ENCODE data around the gene NEK10. TPM values are rescaled to one million over a fixed set of nuclear protein-coding genes. Genes with fewer than 3 reads are reported as not detected.

NEK10 gene
- total RNA-seq, 1 donor from 2014 or later: 7.3 TPM

DNA sequence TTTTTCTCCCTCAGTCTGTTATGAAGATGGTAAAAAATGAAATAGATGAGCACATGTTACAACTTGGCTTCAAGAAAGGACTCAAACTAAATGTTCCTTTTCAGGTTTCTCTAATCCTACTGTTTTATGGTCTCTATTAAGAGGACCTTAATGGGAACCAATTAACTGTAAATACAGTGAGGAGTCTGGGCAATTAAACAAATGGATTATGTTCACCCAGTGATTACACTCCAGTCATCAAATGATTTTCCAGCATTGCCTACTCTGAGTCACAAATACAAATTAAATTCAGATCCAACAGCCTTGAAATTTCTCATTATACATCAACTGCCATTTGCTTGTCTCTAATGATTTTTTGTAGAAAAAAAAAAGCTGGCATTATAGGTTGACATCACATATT lies 129.2 kb downstream of the NEK10 start:
- H3K4me3 Mint-ChIP-seq (ENCODE audit: unreplicated experiment): no peak overlapping the region
- peaks cover 9% of the 10 kb centered on the region for H3K4me1 Mint-ChIP-seq (ENCODE audit: low read depth)

DNA sequence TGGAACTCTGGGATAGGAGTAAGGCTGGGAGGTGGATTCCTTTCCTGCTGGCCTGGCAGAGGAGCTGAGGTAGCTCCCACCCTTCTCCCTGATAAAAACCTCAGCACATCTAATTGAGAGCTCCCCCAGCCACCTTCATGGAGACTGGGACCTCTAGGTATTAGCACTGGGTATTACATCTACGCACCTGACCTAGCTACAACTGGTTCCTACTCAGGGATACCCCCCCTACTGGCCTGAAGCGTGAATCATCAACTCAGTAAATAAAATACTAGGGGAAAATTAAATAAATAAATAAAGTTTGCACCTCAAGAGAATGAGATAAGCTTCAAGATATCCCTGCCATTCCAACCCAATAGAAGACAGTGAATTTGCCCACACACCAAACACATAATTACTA lies 140.4 kb downstream of the NEK10 start:
- H3K36me3 Mint-ChIP-seq (ENCODE audit: low read depth): peaks cover 25% of the 10 kb centered on the region
- no peak overlapping the region for H3K27ac Mint-ChIP-seq (ENCODE audit: unreplicated experiment)
- no peak overlapping the region for H3K4me3 Mint-ChIP-seq (ENCODE audit: unreplicated experiment)
- TF ChIP-seq, protein P1, sequence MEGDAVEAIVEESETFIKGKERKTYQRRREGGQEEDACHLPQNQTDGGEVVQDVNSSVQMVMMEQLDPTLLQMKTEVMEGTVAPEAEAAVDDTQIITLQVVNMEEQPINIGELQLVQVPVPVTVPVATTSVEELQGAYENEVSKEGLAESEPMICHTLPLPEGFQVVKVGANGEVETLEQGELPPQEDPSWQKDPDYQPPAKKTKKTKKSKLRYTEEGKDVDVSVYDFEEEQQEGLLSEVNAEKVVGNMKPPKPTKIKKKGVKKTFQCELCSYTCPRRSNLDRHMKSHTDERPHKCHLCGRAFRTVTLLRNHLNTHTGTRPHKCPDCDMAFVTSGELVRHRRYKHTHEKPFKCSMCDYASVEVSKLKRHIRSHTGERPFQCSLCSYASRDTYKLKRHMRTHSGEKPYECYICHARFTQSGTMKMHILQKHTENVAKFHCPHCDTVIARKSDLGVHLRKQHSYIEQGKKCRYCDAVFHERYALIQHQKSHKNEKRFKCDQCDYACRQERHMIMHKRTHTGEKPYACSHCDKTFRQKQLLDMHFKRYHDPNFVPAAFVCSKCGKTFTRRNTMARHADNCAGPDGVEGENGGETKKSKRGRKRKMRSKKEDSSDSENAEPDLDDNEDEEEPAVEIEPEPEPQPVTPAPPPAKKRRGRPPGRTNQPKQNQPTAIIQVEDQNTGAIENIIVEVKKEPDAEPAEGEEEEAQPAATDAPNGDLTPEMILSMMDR (IDR thresholded peaks at IDR 0.05): no peak
- no peak for DNase-seq (ENCODE audit: low spot score)
- peaks cover 37% of the 10 kb centered on the region for H3K9me3 Mint-ChIP-seq (ENCODE audit: low read depth)
- no peaks in the 10 kb centered on the region for H3K27me3 Mint-ChIP-seq (ENCODE audit: low read depth)
- peaks cover 9% of the 10 kb centered on the region for H3K4me1 Mint-ChIP-seq (ENCODE audit: low read depth)

More for the DNA sequence above, 129.2 kb downstream of the NEK10 start:
- H3K9me3 Mint-ChIP-seq (ENCODE audit: low read depth): peaks cover 30% of the 10 kb centered on the region
- H3K27ac Mint-ChIP-seq (ENCODE audit: unreplicated experiment): no peak overlapping the region
- H3K36me3 Mint-ChIP-seq (ENCODE audit: low read depth): peaks cover 21% of the 10 kb centered on the region
- no peak for DNase-seq (ENCODE audit: low spot score)
- TF ChIP-seq, protein P1 (IDR thresholded peaks at IDR 0.05): no peak
- no peaks in the 10 kb centered on the region for H3K27me3 Mint-ChIP-seq (ENCODE audit: low read depth)

DNA sequence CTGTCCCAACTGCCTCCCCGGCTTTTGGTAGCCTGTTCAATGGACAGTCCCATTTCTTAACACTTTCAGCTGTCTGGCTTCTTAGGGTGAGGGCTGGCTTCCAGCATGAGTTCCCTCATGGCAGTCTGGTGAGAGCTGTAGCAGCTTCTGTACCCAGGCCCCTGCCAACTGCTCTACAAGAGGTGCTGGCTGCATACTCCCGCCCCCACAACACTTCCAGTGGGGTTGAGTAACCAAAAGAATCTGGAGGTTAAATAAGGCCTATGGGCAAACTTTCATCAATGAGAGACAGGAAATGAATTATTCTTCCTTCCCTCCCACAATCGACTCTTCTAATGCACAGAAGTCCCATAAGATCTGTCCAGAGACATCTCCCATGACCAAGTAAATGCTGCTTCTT lies 145.0 kb downstream of the NEK10 start:
- no peak for DNase-seq (ENCODE audit: low spot score)
- Mint-ChIP-seq H3K27ac (ENCODE audit: unreplicated experiment) (no peak overlapping the region), H3K9me3 (ENCODE audit: low read depth) (peaks cover 7% of the 10 kb centered on the region), H3K4me1 (ENCODE audit: low read depth) (peaks cover 25% of the 10 kb centered on the region), H3K27me3 (ENCODE audit: low read depth) (no peaks in the 10 kb centered on the region), H3K4me3 (ENCODE audit: unreplicated experiment) (no peak overlapping the region), H3K36me3 (ENCODE audit: low read depth) (peaks cover 4% of the 10 kb centered on the region)
- TF ChIP-seq, protein P1 (IDR thresholded peaks at IDR 0.05): no peak

- DNase-seq (ENCODE audit: low spot score): no peak
- peaks cover 7% of the 10 kb centered on the region for H3K9me3 Mint-ChIP-seq (ENCODE audit: low read depth)
- H3K4me1 Mint-ChIP-seq (ENCODE audit: low read depth): peaks cover 36% of the 10 kb centered on the region
- no peak overlapping the region for H3K27ac Mint-ChIP-seq (ENCODE audit: unreplicated experiment)
- H3K27me3 Mint-ChIP-seq (ENCODE audit: low read depth): no peaks in the 10 kb centered on the region
- TF ChIP-seq, protein P1 (IDR thresholded peaks at IDR 0.05): no peak
- H3K4me3 Mint-ChIP-seq (ENCODE audit: unreplicated experiment): no peak overlapping the region
- peaks cover 4% of the 10 kb centered on the region for H3K36me3 Mint-ChIP-seq (ENCODE audit: low read depth)
These were observed 147.8 kb downstream of the NEK10 start for GRCh38 chr3:27221264-27221932.

DNA sequence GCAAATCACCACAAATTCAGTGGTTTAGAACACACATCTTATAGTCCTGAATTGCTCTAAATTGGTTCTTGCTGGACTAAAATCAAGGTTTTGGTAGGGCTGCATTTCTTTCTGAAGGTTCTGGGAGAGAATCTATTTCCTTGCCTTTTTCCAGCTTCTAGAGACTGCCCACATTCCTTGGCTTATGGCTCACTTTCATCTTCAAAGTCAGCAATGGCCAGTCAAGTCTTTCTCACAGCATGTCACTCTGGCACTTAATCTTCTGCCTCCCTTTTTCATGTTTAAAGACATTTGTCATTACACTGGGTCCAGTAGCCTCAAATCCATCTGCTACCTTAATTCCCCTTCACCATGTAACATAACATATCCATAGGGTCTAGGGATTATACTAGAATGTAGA lies 149.0 kb downstream of the NEK10 start:
- DNase-seq (ENCODE audit: low spot score): no peak
- Mint-ChIP-seq H3K4me3 (ENCODE audit: unreplicated experiment) (no peak overlapping the region), H3K36me3 (ENCODE audit: low read depth) (peaks cover 4% of the 10 kb centered on the region), H3K4me1 (ENCODE audit: low read depth) (peaks cover 38% of the 10 kb centered on the region), H3K27me3 (ENCODE audit: low read depth) (no peaks in the 10 kb centered on the region), H3K9me3 (ENCODE audit: low read depth) (peaks cover 7% of the 10 kb centered on the region), H3K27ac (ENCODE audit: unreplicated experiment) (no peak overlapping the region)
- TF ChIP-seq, protein P1 (IDR thresholded peaks at IDR 0.05): no peak

Data from chondrocyte (in vitro differentiated cells).